SH-SY5Y (cell line): ENCODE measurements around the gene ATL2.

Experiments
- GATA2 ChIP-seq: IDR thresholded peaks from 2 replicates; pipeline ENCODE4 v1.6.1; 2011; ENCODE audit warnings: mild to moderate bottlenecking, low read depth, low read length
- GATA3 ChIP-seq: IDR thresholded peaks from 2 replicates; pipeline ENCODE4 v1.6.1; 2011; ENCODE audit warnings: low read depth, mild to moderate bottlenecking, low read length, moderate library complexity

DNA sequence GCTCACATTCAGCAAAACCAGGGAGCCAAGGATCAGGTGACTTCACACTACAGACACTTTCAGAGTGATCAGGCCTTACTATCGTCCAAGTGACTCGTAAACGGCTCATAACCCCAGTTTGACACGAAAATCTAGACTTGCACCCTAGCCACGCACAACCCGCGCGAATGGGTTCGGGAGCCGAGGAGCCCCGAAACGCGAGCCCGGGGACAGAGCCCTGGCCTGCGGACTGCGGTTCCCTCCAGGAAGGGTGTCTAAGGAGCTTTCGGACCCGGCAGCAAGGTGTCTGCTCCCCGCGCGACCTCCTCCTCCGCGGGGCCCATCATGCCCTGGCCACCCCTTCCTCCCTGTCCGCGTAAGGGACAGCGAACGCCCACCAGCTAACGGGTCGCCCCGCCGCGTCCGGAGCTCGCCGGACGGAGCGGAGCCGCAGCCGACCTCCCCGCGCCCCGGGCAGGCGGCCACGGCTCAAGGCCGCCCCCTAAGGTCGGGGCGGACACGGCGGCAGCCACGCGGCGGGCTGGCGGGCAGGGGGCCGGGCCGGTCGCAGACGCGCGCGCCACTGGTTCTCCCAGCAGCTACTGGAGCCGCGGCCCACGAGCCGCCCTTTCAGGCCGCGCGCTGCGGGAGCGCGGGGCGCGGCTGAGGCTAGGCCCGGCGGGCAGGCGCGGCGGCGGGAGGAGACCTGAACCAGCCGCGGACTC lies 575 bp downstream of the ATL2 start:
- no peak for TF ChIP-seq GATA2
- TF ChIP-seq GATA3, result no peak
